Epithelial cell of esophagus (primary cell): ENCODE results near the gene SCGB1D1.

Experiments used
- DNase-seq: peaks from one replicate; pipeline ENCODE4 v3.0.0; 2010; ENCODE audit warnings: low read depth
- H3K4me3 ChIP-seq: 2 replicates; pipeline ENCODE4 v1.5.1; 2011; ENCODE audit warnings: mild to moderate bottlenecking, low read length, control low read depth
- CTCF ChIP-seq: IDR thresholded peaks from 2 replicates; pipeline ENCODE4 v1.5.1; 2011; ENCODE audit warnings: low read depth, mild to moderate bottlenecking, low read length, control low read depth, inconsistent platforms; ENCODE audit not compliant: insufficient read depth; ENCODE audit errors: missing control alignments

The SCGB1D1 gene

GRCh38 chr11:62223095-62223494, 33.1 kb downstream of the SCGB1D1 start:
- DNase-seq = no peak
- no peak overlapping the region for H3K4me3 ChIP-seq
- TF ChIP-seq CTCF = no peak

- no peak overlapping the region for H3K4me3 ChIP-seq
- TF ChIP-seq CTCF = no peak
- peak; percentile 6 for DNase-seq
Observed at GRCh38 chr11:62233730-62234129, 43.7 kb downstream of the SCGB1D1 start.

- DNase-seq = no peak
- TF ChIP-seq CTCF = no peak
- H3K4me3 ChIP-seq = no peak overlapping the region
Observed at GRCh38 chr11:62236187-62236586, 46.2 kb downstream of the SCGB1D1 start.

GRCh38 chr11:62237499-62237898, 47.5 kb downstream of the SCGB1D1 start:
- no peak overlapping the region for H3K4me3 ChIP-seq
- DNase-seq = no peak
- no peak for TF ChIP-seq CTCF

GRCh38 chr11:62238151-62238550, 48.1 kb downstream of the SCGB1D1 start:
- H3K4me3 ChIP-seq = no peak overlapping the region
- no peak for TF ChIP-seq CTCF
- DNase-seq = no peak

GRCh38 chr11:62241095-62241494, 51.1 kb downstream of the SCGB1D1 start:
- no peak for DNase-seq
- TF ChIP-seq CTCF = no peak
- no peak overlapping the region for H3K4me3 ChIP-seq

- no peak for TF ChIP-seq CTCF
- H3K4me3 ChIP-seq = no peak within 1 kb of the TSS
- DNase-seq = peak; percentile 60
Observed at GRCh38 chr11:62242021-62242420, 52.0 kb downstream of the SCGB1D1 start, which contains the start of gene SCGB1D2. Gene SCGB1D2 (plus strand): TSS chr11:62242239. CDS start chr11:62242308, 69 bp downstream.
